ENCODE data around the gene FARP2. TPM values are rescaled to one million over a fixed set of nuclear protein-coding genes. Genes with fewer than 3 reads are reported as not detected.

The FARP2 gene, protein sequence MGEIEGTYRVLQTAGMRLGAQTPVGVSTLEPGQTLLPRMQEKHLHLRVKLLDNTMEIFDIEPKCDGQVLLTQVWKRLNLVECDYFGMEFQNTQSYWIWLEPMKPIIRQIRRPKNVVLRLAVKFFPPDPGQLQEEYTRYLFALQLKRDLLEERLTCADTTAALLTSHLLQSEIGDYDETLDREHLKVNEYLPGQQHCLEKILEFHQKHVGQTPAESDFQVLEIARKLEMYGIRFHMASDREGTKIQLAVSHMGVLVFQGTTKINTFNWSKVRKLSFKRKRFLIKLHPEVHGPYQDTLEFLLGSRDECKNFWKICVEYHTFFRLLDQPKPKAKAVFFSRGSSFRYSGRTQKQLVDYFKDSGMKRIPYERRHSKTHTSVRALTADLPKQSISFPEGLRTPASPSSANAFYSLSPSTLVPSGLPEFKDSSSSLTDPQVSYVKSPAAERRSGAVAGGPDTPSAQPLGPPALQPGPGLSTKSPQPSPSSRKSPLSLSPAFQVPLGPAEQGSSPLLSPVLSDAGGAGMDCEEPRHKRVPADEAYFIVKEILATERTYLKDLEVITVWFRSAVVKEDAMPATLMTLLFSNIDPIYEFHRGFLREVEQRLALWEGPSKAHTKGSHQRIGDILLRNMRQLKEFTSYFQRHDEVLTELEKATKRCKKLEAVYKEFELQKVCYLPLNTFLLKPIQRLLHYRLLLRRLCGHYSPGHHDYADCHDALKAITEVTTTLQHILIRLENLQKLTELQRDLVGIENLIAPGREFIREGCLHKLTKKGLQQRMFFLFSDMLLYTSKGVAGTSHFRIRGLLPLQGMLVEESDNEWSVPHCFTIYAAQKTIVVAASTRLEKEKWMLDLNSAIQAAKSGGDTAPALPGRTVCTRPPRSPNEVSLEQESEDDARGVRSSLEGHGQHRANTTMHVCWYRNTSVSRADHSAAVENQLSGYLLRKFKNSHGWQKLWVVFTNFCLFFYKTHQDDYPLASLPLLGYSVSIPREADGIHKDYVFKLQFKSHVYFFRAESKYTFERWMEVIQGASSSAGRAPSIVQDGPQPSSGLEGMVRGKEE
- total RNA-seq = 36.9 and 43.5 TPM in 2 replicates

DNA sequence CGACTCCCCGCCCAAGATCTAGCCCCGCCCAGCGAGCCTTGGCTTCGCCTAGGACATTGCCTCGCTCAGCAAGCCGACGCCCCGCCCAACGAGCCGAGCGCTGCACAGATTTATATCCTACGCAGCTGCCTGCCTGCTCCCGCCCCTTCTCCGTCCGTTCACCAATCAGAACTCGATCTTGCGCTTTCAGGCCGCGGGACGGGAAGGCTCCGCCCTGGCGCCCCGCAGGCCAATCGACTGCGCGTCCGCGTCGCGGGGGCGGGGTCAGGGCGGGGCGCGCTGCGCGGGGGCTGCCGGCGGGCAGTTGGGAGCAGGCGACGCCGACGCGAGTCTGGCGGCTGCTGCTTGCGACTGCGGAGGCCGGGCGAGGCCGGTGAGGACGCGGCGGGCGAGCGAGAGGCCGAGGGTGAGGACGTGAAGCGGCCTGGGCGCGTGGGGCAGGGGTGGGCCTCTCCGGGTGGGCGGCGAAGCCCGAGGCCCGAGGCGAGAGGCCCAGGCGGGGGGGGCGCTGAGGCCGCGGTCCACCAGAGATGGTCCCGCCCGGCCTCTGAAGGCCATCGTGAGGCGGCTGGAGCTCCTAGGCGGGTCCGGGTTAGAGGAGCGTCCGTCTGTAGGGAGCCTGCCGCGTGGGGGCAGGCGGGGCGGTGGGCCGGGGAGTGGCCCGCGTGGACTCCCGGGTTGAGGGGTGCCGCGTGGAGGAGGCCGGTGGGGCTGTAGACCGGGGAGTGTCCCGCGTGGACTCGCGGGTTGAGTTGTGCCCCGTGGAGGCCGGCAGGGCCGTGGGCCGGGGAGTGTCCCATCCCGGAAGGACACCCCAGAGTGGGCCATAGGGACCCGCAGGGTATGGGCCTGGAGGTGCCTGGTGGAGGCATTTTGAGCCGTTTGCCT is at the start of gene FARP2:
TSS of gene FARP2 (plus strand) at position 303 of the 888 bp plus-strand sequence. CDS start 16,823 bp downstream, outside the sequence.

DNA sequence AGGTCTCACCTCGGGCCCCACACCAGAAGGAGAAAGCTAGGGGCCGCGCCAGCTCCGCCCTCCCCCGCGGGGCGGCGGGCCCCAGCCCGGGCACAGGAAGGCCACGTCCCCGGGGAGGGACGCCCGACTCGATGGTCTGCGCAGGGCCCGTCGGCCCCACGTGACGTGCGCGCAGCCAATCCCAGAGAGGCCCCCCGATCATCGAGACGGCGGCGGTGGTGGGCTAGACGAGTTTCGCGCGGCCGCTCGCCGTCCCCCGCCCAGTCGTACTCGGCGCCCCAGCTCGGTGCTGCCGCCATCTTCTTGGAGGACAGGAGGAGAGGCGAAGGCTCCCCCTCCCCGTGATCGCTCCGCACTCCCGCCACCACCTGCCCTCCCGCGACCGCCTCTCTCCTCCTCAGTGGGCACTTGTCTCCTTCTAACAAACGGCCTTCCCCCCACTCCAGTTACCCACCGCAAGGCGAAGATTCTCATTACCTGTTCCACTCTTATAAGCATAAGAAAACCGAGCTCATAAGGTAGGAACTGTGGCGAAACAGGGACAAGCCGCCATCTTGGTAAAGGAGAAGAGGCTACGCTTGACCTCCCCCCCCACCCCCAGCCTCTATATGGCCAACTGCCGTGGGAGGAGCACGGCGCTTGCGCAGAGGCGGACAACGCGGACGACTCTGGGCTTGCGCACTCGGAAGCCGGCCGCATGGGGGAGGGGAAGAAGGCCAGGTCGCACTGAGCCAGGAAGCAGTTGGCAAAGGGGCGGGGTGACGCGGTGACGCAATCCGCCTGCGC is 40.8 kb upstream of the FARP2 start, which contains the start of gene HDLBP:
TSS of gene HDLBP (minus strand) at position 580 of the 786 bp plus-strand sequence. CDS start 48,803 bp downstream, outside the sequence.

DNA sequence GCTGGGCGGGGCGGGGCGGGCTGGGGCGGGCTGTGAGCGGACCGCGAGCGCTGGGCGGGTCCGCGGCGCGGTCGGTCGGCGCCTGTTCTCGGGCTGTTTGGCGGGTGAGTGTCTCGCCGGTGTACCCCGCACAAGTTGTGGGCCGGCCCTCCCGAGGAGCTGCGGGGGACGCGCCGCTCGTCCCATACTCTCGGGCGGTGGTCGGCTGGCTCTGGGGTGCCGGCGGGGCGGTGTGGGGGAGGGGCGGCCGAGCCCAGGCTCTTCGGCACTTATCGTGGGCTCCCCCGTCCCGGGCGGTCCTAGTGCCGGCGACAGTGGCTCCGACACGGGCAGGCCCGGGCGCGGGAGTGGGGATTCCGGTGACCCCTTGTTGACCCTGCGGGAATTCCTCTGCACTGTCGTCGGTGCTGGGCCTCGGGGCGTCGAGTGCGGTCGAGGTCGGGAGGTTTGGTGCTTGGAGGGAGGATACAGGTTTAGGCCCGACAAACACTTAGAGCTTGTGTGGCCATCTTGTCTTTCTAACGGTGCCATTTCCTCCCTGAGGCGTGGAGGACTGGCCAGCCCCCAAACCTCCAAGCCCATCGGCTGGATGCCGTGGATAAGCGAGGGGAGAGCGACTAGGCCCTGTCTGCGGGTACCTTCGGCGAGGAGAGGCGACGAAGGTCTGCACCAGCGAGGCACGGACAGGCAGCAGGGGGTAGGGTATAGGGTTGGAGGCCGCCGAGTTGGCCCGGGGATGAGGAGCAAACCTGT is 40.0 kb upstream of the FARP2 start, which contains the start of gene SEPTIN2:
TSS of gene SEPTIN2 (plus strand) at position 47 of the 753 bp plus-strand sequence. CDS start 8,308 bp downstream, outside the sequence.

DNA sequence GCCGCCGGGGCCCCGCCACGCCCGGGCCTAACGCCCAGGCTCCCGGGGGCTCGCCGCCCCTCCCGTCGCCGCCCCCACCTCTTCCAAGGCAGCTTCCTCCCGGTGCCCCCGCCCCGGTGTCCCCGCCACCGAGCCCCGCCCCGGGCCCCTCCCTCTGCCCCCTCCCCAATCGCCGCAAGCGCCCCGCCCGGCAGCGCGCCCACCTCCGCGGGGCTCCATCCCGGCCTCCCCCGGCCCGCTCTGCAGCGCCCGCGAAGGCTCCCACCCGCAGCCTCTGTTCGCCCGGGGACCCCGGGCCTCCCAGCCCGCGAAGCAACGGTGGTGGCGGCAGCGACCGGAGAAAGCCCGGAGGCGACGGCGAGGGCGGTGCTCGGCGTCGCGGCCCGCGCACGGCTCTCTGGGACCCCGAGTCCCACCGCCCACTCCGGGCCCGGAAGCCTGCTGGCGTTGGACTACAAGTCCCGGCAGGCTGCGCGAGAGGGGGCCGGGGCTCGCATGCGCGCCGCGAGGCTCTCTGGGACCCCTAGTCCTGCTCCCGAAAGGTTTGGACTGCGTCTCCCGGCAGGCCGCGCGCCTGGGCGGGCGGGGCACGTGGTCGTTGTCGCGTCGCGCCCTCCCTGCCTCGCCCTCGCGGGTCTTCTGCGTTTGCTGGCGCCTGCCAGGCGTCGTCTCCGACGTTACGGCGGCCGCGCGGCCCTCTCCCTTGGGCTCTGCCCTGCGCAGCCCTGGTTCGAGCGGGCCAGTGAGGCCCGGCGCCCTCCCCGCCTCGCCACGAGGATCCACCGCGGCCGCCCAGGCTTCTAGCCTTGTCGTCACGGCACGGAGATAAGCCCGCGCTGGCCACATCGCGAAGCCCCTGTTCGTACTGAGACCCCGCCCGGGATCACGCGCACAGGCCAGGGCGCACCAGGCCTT is 152.4 kb downstream of the FARP2 start, which contains the start of gene STK25:
TSS of gene STK25 (minus strand) at position 345 of the 915 bp plus-strand sequence. CDS start 549 bp downstream, outside the sequence.

Small RNA genes within 50 kb of the gene (small RNA-seq; reads per million reads assigned to genes)
- not detected for gene MIR3133

Other genes starting within 250 kb of the FARP2 start
- 3.9 and 4.4 TPM in 2 replicates for gene PASK, start 206.8 kb upstream of the FARP2 start, total RNA-seq
- 32.2 and 47.6 TPM in 2 replicates for gene PPP1R7, start 205.8 kb upstream of the FARP2 start, total RNA-seq
- under 0.01 TPM in 1 of 2 replicates, not detected in the other for gene ANO7, start 167.6 kb upstream of the FARP2 start, total RNA-seq
- 973 and 1,501 TPM in 2 replicates for gene HDLBP, start 40.6 kb upstream of the FARP2 start, total RNA-seq
- gene SEPTIN2, start 40.4 kb upstream of the FARP2 start, total RNA-seq = 331 and 382 TPM in 2 replicates
- gene STK25, start 152.3 kb downstream of the FARP2 start, total RNA-seq = 271 and 448 TPM in 2 replicates
- 138 and 210 TPM in 2 replicates for gene BOK, start 202.5 kb downstream of the FARP2 start, total RNA-seq

Measured in placental epithelial cell (primary cell).